NCI-H510A (cell line): Measurements from ENCODE around the gene RNASE12.
A peak's percentile ranks its signal among the peaks of the same experiment; 100 is the strongest.
"Not testable (repeated sequence)": the region's sequence is repeated elsewhere in the genome, so short reads cannot be mapped to it uniquely, and the experiment has no call there.

Experiments
- DNase-seq: peaks from one replicate; lab custom pipeline; 2025; lab: John Stamatoyannopoulos, UW

RNASE12 gene

DNA sequence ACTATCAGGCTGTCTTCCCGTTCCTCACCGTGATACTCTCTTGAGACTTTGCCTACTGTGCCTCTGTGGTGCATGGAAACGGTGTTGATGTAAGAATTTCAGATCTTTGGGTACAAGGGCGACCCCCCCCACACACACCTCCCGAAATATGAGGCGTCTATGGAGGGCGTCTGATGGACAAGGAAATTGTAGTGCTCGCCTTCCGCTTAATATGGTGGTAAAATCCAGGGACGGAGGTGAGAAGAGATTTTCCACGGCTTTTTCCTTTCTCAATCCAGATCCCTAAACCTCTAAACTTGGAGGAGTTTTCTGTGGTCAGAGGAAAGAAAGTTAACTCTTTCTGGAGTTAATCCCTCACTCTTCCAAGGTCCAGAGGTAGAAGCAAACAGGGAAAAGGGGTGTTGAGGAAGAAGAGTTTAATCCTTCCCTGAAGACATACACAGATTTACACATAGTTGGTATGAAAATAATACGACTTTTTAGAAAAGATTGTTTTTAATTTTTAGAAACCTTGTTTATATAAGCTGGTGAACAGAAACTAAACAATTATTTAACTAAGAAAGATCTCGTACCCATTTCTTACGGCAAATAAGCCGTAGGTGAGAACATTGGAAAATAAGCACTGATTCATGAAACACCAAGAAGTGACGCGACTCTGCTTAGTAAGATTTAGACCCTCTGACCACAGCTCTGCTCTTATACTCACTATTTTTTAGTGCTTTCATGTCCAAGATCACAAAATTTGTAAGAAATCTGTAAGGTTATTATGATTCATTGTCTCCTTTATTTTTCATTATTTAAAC, 23.1 kb upstream of the RNASE12 start:
- no peak for DNase-seq

DNA sequence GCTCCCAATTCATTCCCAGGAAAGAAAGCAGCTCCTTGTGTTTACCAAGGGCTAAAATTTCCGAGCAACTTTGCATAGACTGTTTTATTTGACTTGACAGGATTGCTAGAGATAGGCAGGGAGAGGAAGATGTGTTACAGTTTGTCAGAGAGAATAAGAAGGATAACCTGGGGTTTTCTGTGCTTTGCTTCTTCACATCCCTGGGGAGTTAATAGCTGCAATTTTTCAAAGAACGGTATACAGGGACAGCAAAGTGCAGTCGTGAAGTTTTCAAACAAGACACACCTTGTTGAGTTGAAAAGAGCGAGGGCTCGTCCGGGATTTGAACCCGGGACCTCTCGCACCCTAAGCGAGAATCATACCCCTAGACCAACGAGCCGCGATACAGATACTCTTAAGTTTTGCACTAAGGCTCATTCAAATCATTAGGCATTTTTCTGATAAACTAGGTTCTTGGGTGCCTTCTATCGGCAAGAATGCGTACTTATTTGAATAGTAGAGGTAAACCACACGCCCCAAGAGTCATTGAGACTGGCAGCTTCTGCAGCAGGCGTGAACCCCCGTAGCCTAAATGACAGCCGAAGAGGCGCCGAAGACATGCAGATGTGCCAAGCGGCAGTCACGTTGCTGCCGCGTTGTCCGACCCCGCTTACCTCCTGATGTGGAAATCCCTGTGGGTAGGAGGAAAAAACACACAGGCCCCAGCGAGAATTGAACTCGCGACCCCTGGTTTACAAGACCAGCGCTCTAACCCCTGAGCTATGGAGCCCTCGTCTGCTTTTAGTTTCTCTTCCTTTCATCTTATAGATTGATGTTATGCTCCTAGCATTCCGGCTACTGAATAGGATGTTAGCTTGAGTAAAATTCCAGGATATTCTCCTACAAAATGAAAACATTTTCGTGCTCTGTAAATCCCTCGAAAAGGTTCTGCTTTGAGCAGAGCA, 22.2 kb upstream of the RNASE12 start:
- peak; percentile 86 for DNase-seq

GRCh38 chr14:20612403-20612802, 21.2 kb upstream of the RNASE12 start:
- no peak for DNase-seq

- no peak for DNase-seq
Measured at GRCh38 chr14:20611277-20611676, 20.1 kb upstream of the RNASE12 start.

DNA sequence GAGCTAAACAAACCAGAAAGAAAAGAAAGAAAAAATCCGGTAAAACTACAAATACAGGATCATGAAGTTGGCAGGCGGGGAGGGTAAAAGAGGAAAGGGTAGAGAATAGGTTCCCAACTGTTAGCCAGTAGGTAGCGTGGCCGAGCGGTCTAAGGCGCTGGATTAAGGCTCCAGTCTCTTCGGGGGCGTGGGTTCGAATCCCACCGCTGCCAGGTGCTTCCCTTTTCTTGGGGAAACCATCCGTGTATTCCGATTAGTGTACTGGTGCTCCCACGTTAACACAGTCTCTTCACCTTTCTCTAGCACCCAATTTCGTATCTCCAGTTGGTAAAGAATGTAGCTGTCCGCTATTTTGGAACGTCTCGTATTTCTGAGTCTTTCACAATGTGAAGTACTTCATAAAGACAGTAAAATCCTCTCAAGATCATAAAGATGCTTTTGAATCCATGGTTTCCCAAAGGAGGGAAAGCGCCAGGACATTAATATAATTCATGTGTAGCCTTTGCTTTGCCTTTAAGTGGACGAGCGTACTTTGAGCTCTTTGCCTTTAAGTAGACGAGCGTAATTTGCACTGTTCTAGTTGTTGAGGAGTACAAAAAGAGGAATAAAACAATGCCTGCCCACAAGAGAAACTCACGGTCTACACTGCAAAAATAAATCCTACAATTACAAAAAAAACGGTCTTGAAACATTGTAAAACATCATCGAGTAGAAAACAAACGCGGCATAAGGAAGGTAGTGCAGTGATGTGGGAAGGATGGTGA, 19.0 kb upstream of the RNASE12 start:
- peak; percentile 16 for DNase-seq

GRCh38 chr14:20609215-20610001, 18.2 kb upstream of the RNASE12 start:
- peak; percentile 39 for DNase-seq

DNA sequence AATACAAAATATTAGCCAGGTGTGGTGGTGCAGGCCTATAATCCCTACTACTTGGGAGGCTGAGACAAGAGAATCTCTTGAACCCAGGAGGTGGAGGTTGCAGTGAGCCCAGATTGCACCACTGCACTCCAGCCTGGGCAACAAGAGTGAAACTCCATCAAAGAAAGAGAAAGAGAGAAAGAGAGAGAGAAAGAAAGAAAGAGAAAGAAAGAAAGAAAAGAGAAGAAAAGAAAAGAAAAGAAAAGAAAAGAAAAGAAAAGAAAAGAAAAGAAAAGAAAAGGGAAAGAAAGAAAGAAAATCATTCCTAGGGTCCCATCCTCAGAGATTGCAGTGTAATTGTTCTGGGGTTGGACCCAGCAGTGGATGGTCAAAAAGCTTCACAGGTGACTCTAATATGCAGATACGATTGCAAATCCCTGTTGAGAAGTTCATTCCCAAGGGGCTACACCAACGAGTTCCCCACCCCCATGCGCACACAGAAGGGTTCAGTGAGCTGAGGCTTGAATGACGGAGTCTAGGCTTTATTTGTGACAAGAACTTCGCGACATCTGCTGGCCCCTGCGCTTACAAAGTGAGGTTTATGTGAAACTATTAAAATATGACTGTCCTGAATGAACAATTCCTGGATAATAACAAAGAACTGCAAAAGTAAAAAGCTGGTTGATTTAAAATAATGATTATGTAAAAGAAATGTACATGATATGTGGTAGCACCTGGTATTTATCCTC, 17.4 kb upstream of the RNASE12 start:
- DNase-seq: no peak

GRCh38 chr14:20607617-20608016, 16.4 kb upstream of the RNASE12 start:
- no peak for DNase-seq

DNA sequence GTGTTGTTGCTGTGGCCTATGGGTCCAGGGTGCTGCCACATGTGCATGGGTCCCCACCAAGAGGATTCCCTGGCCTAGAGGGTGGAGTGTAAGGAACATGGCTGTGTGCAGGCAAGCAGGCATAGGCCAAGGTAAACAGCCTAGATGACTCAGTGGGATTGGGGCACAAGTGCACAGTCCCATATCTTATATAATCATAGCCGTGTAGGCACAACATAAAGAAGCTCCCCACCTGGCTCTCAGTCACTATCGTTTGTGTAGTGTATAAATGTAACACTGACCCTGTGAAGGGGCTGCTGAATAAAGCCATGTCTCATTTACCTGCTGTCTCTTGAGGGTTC, 15.7 kb upstream of the RNASE12 start:
- DNase-seq: no peak

DNA sequence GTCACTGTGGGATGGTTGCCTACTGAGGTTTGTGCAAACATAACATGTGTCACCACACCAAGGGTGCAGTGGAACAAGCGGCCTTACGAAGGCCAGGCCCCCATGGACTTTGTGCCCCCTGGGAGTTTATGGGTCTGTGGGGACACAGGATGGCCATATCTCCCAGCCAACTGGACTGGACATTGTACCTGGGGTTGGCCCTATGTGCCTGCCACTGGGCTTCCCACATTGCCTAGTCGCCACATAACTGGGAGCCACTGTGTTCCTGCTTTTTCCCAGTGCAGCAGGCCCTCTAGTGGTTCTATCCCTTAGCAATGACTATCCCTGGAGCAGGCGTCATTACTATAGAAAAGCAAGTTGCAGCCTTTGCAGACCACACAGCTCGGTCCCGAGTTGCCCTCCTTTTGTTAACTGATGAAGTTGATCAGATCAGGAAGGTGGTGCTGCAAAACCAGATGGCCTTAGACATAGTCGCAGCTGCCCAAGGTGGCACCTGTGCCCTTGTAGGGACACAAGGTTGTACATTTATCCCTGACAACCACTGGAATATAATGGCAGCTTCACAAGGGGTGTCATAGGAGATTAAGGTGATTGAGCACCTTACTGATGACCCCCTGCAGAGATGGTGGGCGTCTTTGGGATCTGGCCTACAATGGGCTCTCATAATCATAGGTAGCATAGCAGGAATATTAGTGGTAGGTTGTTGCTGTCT, 15.2 kb upstream of the RNASE12 start:
- no peak for DNase-seq

DNA sequence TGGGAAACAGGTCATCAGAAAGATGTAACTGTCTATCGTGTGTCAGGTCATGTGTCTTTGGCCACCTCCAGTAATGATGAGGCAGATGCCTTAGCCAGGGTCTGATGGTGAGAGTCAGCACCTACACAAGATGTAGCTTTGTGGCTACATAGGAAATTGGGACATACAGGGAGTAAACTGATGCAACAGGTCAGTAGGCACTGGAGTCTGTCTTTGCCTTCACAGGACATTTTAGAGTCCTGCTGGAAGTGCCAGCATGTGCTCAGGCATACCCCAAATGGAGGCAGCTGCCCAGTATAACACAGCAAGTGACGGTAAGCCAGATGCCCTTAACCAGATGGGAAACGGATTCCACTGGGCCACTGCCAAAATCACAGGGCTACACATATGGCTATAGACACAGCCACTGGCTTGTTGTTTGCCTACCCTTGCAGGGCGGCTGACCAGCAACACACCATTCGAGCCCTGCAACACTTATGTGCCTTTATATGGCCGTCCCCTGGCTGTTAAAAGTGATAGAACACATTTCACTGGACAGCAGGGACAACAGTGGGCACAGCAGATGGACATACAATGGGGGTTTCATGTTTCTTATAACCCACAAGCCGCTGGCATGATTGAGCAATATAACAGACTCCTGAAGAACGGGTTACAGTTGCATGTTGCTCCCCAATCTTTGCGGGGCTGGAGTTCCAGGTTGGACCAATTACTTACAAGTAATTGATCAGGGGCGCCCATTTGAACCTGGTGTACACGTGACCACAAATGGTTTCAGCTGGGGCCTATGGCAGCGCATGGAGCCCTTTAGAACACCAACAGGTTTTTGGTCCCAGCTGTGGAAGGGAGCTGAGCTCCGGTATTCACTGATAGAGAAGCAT, 12.9 kb upstream of the RNASE12 start:
- DNase-seq: no peak

DNA sequence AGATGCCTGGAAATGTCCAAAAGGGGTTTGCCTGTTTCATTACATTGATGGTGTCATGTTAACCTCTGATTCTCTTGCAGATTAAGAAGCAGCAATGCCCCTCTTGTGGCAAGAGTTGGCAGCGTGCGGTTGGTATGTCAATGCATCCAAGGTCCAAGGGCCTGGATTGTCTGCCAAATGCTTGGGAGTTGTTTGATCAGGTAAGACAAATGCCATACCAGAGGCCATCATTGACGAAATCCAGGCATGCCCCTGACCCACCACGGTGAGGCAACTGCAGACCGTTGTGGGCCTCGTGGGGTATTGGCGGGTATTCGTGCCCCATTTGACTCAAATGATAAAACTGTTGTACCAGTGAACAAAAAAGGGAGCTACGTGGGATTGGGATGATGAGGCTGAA, 11.4 kb upstream of the RNASE12 start:
- DNase-seq: no peak

GRCh38 chr14:20601522-20601921, 10.3 kb upstream of the RNASE12 start:
- DNase-seq: no peak

DNA sequence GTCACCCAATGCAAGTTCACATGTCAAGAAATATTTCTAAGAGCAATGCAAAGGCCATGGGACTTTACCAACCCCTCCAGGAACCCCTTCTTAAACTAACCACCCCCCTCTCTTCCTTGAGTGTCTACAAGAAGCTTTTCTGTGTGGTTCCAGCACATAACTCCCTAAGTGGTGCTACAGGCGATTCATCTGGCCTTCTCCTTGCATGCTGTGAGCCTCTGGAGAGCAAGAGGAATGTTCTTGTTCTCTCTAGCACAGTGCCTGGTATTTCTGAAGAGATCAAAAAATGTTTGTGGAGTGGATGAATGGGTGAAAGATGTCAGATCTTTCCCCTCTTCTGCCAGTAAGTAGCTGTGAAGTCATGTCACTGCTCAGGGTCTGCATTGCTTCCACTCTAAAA, 5.9 kb upstream of the RNASE12 start:
- no peak for DNase-seq

DNA sequence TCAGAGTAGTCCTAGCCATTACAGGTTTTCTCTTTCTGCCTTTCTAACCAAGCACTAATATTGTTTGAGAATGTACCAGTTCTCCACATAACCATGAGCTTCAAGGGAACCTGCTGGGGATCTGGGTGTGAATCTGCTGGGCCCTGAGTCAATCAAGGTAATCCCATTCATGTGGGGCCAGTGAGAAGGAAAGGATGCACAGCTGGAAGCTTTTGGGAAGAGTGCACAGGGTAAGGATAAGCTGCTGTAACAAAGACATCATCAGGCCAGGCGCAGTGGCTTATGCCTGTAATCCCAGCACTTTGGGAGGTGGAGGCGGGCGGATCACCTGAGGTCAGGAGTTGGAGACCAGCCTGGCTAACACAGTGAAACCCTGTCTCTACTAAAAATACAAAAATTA, 4.5 kb upstream of the RNASE12 start:
- DNase-seq: not testable (repeated sequence)

GRCh38 chr14:20592574-20592973, 1.4 kb upstream of the RNASE12 start:
- no peak for DNase-seq

- no peak for DNase-seq
Measured at GRCh38 chr14:20587489-20588154, 3.6 kb downstream of the RNASE12 start, which contains the start of gene RNASE11. TSS of gene RNASE11 (minus strand) at chr14:20588001.

- DNase-seq: no peak
Measured at GRCh38 chr14:20583908-20584307, 7.3 kb downstream of the RNASE12 start.

DNA sequence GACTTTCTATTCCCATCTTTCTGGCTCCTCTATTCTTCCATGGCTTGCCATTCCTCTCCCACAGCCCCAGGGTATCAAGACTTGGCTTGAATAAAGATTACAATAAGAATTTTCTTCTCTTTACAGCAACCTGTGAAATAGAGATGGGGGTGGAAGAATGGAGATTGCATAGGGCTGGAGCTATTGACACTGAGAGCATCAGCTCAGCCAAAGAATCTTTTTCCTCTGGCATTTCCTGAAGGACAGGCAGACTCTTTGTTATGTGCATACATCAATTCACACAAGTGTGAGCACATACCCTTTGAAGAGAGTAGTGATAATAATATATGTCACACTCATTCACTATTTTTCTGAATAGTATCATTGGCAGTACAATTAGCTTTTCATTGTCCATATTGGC, 8.0 kb downstream of the RNASE12 start:
- no peak for DNase-seq
